Pulmonary artery endothelial cell (primary cell): ENCODE results near the gene WDR43. TPM values are rescaled to one million over a fixed set of nuclear protein-coding genes. Genes with fewer than 3 reads are reported as not detected.

Experiments used
- DNase-seq: peaks from one replicate; pipeline ENCODE4 v3.0.0-alpha.2; 2011; ENCODE audit warnings: low read depth, low spot score
- total RNA-seq: library from RNA; depleted of rRNA; stranded (reverse); fragments of >200 nt; gene quantifications from 2 replicates; pipeline ENCODE4 v1.2.3, GENCODE V29; 2014

The WDR43 gene, protein sequence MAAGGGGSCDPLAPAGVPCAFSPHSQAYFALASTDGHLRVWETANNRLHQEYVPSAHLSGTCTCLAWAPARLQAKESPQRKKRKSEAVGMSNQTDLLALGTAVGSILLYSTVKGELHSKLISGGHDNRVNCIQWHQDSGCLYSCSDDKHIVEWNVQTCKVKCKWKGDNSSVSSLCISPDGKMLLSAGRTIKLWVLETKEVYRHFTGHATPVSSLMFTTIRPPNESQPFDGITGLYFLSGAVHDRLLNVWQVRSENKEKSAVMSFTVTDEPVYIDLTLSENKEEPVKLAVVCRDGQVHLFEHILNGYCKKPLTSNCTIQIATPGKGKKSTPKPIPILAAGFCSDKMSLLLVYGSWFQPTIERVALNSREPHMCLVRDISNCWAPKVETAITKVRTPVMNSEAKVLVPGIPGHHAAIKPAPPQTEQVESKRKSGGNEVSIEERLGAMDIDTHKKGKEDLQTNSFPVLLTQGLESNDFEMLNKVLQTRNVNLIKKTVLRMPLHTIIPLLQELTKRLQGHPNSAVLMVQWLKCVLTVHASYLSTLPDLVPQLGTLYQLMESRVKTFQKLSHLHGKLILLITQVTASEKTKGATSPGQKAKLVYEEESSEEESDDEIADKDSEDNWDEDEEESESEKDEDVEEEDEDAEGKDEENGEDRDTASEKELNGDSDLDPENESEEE
- 103 and 105 TPM in 2 replicates for total RNA-seq

DNA sequence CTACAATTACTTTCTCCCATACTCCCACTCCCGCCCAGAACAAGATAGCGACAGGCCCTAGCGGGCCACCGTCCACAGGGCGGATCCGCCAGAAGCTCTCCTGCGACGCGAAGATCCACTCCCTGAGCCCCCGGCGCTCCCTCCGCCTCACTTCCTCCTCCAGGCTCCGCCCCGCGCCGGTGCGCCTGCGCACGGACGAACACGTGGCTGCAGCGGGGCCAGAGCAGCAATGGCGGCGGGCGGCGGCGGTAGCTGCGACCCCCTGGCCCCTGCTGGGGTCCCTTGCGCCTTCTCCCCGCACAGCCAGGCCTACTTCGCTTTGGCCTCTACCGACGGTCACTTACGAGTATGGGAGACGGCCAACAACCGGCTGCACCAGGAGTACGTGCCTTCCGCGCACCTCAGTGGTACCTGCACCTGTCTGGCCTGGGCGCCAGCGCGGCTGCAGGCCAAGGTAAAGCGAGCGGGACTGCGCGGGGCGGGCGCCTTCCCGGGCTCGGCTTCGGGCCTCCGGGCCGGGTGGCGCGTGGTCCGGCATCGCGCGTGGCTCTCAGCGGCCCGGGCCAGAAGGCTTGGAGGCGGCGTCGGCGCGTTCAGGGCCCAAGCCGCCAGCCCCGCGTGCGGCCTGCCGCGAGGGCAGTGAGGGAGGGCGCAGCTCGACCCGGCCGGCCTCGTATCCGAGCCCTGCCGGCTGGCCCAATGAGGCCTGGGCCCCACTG is at the start of gene WDR43:
Gene WDR43 (plus strand): TSS at position 198 of the 719 bp plus-strand sequence. CDS start 32 bp downstream, at position 230.
- peak; percentile 98 for DNase-seq

GRCh38 chr2:28855193-28855592 is 39.3 kb upstream of the WDR43 start:
- no peak for DNase-seq

- DNase-seq, result no peak
Measured at GRCh38 chr2:28855977-28856376, 38.5 kb upstream of the WDR43 start.

- no peak for DNase-seq
Measured at GRCh38 chr2:28868611-28869010, 25.9 kb upstream of the WDR43 start.

DNA sequence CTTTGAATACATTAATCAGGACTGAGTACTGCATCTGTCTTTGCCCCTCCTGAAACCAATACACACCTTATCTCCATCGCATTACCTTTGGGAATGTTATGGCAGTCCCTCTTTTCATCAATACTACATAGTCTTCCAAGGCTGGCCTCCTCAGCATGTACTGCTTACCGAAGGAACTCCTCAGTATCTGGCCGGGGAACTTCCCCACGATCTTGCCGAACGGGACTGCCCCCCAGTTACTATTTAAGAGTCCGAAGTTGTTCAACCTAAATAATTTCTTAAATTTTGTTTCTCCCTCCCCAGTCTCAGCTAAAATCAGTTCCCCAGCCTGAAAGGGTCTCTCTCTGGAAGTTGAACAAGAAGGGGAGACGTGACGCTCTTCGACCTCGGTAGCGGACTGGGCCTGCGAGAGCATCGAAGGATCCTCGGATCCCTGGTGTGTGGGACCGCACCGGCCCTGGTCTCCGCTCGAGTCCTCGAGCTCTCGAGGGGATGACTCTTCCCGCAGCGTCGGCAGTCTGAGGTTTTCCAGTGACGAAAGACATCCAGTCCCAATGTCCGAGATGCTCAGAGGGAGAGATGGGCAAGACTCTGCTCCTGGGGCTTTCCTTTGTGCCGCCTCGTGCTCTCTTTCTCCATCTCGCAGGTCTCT is 24.8 kb upstream of the WDR43 start:
- no peak for DNase-seq

DNA sequence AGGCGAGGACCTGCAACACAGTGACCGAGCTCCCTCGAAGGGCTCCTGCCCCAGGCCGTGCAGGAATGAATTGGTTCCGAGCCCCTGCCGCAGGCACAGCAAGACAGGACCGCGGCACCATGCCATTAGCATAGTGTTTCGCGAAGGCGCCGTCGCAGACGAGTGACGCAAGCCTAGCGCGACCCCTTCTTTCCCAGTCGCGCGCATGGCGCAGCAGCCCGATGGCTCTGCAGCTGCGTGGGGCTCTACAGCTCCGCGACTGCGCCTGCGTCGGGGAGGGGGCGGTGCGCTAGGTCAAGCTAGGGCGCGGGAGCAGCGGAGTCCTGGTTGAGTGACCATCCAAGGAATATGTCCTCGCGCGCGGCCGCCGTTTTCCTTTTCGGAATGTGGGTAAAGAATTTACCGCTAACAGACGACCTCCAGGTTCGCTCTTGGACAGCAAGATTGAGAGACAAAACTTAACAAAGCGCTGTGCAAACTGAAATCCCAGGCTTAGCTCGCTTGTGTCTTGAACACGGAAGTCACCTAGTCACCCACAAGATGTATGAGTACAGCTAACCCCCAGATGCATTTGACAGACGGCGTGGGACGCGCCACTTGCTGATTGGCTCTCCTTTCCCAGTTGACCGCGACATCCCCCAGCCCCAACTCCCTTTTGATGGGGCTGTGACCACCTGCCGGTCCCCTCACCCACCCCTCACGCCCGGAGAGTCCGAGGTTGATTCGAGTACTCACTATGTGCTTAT is 24.1 kb upstream of the WDR43 start, which contains the start of gene TRMT61B:
Gene TRMT61B (minus strand): TSS at position 164 of the 746 bp plus-strand sequence. CDS start 32 bp downstream, at position 132.
- DNase-seq, result peak; percentile 84

DNA sequence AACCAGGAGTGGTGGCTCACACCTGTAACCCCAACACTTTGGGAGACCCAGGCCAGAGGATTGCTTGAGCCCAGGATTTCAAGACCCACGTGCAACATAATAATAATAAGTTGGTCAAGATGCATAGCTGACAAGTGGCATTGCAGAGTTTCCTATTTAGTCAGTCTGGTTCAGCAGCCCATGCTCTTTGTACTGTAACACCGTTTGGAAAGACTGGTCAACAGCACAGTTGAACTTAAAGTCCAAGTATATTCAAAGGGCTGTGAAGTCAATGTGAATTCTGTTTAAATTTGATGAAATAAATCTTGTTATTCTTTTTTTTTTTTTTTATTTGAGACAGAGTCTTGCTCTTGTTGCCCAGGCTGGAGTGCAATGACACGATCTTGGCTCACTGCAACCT is 22.8 kb upstream of the WDR43 start:
- no peak for DNase-seq

GRCh38 chr2:28880193-28880592 is 14.3 kb upstream of the WDR43 start:
- DNase-seq, result no peak

GRCh38 chr2:28893488-28893887 is 979 bp upstream of the WDR43 start:
- no peak for DNase-seq

- DNase-seq, result no peak
Measured at GRCh38 chr2:28895189-28895893, 874 bp downstream of the WDR43 start.

DNA sequence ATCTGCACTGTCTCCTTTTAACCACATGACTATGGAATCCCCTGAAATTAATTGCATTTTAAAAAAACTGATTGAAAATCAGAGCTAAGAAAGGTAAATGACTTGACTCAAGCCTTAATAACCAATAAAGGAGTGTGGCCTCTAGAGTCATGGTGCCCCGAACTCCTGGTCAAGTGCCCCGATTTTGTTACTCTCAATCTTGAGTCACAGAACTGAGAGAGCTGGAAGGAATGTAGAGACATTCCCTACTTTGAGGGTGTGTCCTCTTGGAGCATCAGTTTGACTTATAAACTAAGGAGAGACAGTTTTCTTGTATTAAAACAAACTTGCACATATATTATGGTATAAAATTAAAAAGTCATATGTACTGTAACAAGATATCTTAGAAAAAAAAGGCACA is 2.4 kb downstream of the WDR43 start:
- no peak for DNase-seq

DNA sequence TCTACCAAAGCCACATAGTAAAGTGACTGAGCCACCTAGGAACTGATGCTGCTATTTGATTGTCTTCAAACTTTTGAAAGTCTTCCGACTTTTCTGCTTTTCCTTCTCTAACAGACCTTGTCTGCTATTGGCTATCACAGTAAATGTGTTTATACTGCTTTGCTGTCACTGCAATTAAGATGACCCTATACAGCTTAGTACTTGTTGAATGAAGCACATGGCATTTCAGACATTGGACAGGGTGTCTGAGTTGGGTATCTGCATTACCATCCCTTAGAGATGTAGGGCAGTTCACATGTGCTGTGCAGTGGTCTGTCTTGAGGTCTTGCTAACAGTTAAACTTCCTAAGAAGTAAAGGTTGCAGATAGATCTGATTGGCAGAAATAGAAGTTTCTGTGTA is 3.6 kb downstream of the WDR43 start:
- no peak for DNase-seq

DNA sequence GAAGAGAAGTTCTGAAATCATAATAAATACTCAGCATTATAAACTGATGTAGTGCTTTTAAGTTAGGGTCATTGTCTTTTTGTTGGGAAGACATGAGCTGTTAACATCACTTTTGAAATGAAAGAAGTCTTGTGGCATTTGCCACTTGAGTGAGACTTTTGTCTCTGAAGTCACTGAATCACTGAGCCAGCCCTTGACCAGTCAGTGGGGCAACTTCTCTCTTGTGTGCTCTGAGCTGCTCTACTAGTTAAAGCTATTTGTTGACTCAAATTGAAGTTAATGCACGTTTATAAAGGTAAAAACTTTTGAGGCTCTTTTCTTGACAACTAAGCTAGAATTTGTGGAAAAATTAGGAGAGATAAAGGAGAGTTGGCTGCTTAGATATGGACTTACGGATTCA is 6.7 kb downstream of the WDR43 start:
- DNase-seq, result no peak

- DNase-seq, result no peak
Measured at GRCh38 chr2:28901841-28902240, 7.4 kb downstream of the WDR43 start.

DNA sequence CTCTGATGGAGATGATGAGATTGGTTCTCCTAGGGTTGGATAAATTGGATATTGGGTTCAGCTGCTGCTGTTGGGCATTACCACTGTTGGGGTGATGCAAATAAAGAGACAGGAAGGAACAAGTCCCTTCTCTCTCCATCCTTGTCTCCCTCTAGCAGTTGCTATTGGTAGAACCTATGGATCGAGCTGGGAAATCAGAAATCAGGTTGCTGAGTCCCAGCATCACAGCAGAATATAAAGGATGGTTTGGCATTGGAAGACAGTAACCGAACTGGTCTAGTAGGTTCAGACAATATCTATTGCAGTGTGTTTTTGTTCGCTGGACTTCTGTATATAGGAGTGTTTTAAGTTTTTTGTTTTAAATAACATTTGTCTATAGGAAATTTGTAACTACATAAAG is 8.1 kb downstream of the WDR43 start:
- no peak for DNase-seq

- no peak for DNase-seq
Measured at GRCh38 chr2:28904295-28904694, 9.8 kb downstream of the WDR43 start.

- DNase-seq, result no peak
Measured at GRCh38 chr2:28904802-28905457, 10.5 kb downstream of the WDR43 start.

- DNase-seq, result no peak
Measured at GRCh38 chr2:28905533-28905932, 11.1 kb downstream of the WDR43 start.

DNA sequence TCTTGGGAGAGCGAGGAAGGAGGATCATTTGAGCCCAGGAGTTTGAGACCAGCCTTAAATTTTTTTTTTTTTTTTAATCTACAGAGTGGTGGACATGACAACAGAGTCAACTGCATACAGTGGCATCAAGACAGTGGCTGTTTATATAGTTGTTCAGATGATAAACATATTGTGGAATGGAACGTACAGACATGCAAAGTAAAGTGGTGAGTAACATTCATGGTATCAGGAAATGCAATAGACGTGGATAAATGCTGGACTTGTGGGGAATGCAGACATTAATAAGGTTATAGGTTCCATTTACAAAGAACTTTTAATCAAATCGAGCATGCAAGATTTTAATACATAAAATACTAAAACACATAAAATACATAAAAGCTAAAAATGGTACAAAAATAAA is 11.9 kb downstream of the WDR43 start:
- DNase-seq, result no peak

- no peak for DNase-seq
Measured at GRCh38 chr2:28906821-28907220, 12.4 kb downstream of the WDR43 start.
